Parathyroid adenoma (tissue), 2 donors: ENCODE data around the gene LTBP1.

Experiments
- H2AFZ ChIP-seq: fragments of 300-600 bp; sonication (generic); one replicate; pipeline ENCODE4 v1.7.0; 2017; ENCODE audit warnings: antibody characterized with exemption, mild to moderate bottlenecking
- H3K27ac ChIP-seq: fragments of 300-600 bp; sonication (generic); one replicate; pipeline ENCODE4 v1.7.0; 2017
- H3K27me3 ChIP-seq: fragments of 300-600 bp; sonication (generic); one replicate; pipeline ENCODE4 v1.7.0; 2017; ENCODE audit warnings: low read length; ENCODE audit not compliant: control insufficient read depth, insufficient read depth
- H3K36me3 ChIP-seq: fragments of 300-600 bp; sonication (generic); one replicate; pipeline ENCODE4 v1.7.0; 2017; ENCODE audit warnings: low read length; ENCODE audit not compliant: control insufficient read depth, insufficient read depth
- H3K4me1 ChIP-seq: fragments of 300-600 bp; sonication (generic); one replicate; pipeline ENCODE4 v1.7.0; 2017; ENCODE audit warnings: control low read depth
- H3K4me2 ChIP-seq: fragments of 300-600 bp; sonication (generic); one replicate; pipeline ENCODE4 v1.7.0; 2017; ENCODE audit warnings: low read length
- H3K4me3 ChIP-seq: fragments of 300-600 bp; sonication (generic); one replicate; pipeline ENCODE4 v1.7.0; 2017; ENCODE audit warnings: low read depth, low read length
- H3K79me2 ChIP-seq: fragments of 300-600 bp; sonication (generic); one replicate; pipeline ENCODE4 v1.7.0; 2017; ENCODE audit warnings: control low read depth
- H3K9ac ChIP-seq: fragments of 300-600 bp; sonication (generic); one replicate; pipeline ENCODE4 v1.7.0; 2017; ENCODE audit warnings: mild to moderate bottlenecking
- H3K9me3 ChIP-seq: fragments of 300-600 bp; sonication (generic); one replicate; pipeline ENCODE4 v1.7.0; 2017; ENCODE audit warnings: low read length; ENCODE audit not compliant: control insufficient read depth
- TF ChIP-seq, protein P1 (sequence below): fragments of 300-600 bp; sonication (generic); IDR thresholded peaks from one replicate; pipeline ENCODE4 v1.7.0; 2017; ENCODE audit warnings: antibody characterized with exemption, mild to moderate bottlenecking
- donor health status: primary hyperparathyroidism.

LTBP1 gene

DNA sequence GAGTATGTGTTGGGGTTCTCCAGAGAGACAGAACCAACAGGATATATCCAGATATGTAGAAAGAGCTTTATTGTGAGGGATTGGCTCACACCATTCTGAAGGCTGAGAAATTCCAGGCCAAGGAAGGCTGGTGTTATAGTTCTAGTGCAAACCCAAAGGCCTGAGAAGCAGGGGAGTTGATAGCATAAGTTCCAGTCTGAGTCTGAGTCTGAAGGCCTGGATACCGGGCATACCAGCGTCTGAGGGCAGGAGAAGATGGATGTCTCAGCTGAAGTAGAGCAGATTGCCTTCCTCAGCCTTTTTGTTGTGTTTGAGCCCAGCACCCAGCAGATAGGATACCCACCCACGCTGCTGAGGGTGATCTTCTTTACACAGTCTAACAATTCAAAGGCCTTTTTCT lies 318.0 kb downstream of the LTBP1 start:
- H3K9me3 ChIP-seq = no peaks in the 10 kb centered on the region
- H3K4me2 ChIP-seq = no peak overlapping the region
- no peak overlapping the region for H3K4me3 ChIP-seq
- H3K4me1 ChIP-seq = no peaks in the 10 kb centered on the region
- H3K9ac ChIP-seq = no peak overlapping the region
- no peaks in the 10 kb centered on the region for H3K36me3 ChIP-seq
- H3K27me3 ChIP-seq = no peaks in the 10 kb centered on the region
- H2AFZ ChIP-seq = no peak overlapping the region
- TF ChIP-seq, protein P1, sequence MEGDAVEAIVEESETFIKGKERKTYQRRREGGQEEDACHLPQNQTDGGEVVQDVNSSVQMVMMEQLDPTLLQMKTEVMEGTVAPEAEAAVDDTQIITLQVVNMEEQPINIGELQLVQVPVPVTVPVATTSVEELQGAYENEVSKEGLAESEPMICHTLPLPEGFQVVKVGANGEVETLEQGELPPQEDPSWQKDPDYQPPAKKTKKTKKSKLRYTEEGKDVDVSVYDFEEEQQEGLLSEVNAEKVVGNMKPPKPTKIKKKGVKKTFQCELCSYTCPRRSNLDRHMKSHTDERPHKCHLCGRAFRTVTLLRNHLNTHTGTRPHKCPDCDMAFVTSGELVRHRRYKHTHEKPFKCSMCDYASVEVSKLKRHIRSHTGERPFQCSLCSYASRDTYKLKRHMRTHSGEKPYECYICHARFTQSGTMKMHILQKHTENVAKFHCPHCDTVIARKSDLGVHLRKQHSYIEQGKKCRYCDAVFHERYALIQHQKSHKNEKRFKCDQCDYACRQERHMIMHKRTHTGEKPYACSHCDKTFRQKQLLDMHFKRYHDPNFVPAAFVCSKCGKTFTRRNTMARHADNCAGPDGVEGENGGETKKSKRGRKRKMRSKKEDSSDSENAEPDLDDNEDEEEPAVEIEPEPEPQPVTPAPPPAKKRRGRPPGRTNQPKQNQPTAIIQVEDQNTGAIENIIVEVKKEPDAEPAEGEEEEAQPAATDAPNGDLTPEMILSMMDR = no peak
- no peaks in the 10 kb centered on the region for H3K79me2 ChIP-seq
- H3K27ac ChIP-seq = no peak overlapping the region

DNA sequence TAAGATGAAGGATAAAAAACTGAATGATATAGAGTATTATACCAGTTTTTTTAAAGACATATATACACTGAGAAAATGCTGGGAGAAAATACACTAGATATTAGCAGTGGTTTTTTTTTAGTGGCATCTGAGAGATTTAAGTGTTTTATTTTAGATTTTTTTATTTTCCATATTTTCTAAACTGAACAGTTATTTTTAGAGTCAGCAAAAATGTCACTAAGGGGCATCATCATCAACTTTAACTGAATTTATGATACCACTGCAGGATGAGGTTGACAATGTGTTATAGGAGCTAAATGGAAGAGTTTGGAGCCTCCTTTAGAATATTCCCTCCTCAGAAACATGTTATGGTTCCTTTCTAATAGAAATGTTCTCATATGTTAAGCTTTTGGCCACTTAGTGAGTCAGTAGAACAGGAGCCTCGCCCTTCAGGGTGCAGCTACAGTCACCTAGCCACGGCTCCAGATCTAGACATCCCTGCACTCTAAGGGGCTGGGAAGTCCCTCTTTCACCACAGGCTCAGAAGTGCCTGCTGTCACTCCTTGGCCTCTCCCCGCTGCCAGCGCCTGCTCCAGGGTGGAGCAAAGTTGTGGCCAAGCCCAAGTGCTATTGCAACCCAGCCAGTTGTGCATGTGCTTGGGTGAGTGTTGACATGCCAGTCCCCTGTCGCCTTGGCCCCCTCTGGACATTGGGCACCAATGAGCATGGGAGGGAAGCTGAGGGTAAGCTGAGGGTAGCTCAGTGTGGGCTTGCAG lies 319.0 kb downstream of the LTBP1 start:
- H3K4me2 ChIP-seq = no peak overlapping the region
- TF ChIP-seq, protein P1 = no peak
- H3K79me2 ChIP-seq = no peaks in the 10 kb centered on the region
- H3K36me3 ChIP-seq = no peaks in the 10 kb centered on the region
- H3K9ac ChIP-seq = no peak overlapping the region
- no peak overlapping the region for H3K4me3 ChIP-seq
- H2AFZ ChIP-seq = no peak overlapping the region
- no peaks in the 10 kb centered on the region for H3K27me3 ChIP-seq
- H3K4me1 ChIP-seq = no peaks in the 10 kb centered on the region
- no peaks in the 10 kb centered on the region for H3K9me3 ChIP-seq
- H3K27ac ChIP-seq = no peak overlapping the region

DNA sequence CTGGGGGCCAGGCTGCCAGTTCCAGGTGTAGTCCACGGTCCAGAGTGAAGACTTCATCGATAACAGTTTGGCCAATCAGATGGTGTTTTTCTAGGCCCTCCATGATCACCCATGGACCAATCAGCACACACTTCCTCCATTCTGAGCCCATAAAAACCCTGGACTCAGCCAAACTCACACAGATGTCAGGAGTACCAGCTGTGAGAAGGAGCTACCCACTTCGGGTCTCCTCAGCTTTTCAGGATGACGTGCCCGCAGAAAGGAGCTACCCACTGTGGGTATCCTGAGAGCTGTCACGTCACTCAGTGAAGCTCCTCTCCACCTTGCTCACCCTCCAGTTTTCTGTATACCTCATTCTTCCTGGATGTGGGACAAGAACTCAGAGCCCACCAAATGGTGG lies 319.7 kb downstream of the LTBP1 start:
- H3K36me3 ChIP-seq = no peaks in the 10 kb centered on the region
- H3K9ac ChIP-seq = no peak overlapping the region
- TF ChIP-seq, protein P1 = no peak
- H2AFZ ChIP-seq = no peak overlapping the region
- no peak overlapping the region for H3K4me2 ChIP-seq
- H3K4me1 ChIP-seq = no peaks in the 10 kb centered on the region
- no peaks in the 10 kb centered on the region for H3K27me3 ChIP-seq
- no peaks in the 10 kb centered on the region for H3K9me3 ChIP-seq
- H3K79me2 ChIP-seq = no peaks in the 10 kb centered on the region
- H3K4me3 ChIP-seq = no peak overlapping the region
- no peak overlapping the region for H3K27ac ChIP-seq

DNA sequence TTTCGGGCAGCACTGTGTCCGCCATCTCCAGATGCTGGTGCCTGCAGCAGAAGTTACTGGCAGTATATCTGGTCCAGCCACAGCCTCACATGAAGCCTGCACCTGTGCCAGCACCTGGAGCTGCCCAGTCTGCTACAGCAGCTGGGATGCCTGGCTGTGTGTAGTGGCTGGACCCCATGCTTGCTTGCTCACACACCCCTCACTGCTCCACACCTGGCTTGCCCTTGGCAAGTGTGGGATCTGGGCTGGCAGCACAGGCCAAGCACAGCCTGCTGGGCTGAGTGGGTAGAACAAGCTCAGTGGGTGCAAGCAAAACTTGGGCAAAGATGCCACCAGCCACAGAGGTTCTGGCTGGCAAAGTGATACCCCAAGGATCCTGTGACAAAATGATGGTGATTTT lies 320.3 kb downstream of the LTBP1 start:
- Histone ChIP-seq H3K9ac (no peak overlapping the region), H3K9me3 (no peaks in the 10 kb centered on the region), H3K36me3 (no peaks in the 10 kb centered on the region), H3K79me2 (no peaks in the 10 kb centered on the region), H3K4me3 (no peak overlapping the region), H3K4me1 (no peaks in the 10 kb centered on the region), H3K4me2 (no peak overlapping the region), H3K27ac (no peak overlapping the region), H3K27me3 (no peaks in the 10 kb centered on the region), H2AFZ (no peak overlapping the region)
- TF ChIP-seq, protein P1 = no peak

DNA sequence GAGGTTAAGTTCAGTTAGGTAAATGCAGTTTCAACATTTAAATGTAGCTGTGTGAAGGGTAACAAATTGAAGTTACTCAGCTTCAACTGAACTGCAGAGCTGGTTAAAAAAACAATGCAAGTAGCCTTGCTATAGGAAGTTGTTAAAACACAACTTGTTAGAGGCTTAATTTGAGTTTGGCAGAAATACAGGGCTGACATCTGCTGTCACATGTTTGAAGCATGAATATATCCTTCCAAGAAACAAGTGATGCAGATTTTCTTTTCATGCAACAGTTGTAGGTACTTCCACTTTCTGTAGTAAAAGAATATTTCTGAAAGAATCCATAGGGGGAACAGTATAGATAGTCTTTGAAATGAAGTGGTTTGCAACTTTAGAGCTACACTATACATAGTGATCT lies 321.0 kb downstream of the LTBP1 start:
- no peak overlapping the region for H3K4me3 ChIP-seq
- H3K36me3 ChIP-seq = no peaks in the 10 kb centered on the region
- no peaks in the 10 kb centered on the region for H3K27me3 ChIP-seq
- TF ChIP-seq, protein P1 = no peak
- no peaks in the 10 kb centered on the region for H3K79me2 ChIP-seq
- H3K4me2 ChIP-seq = no peak overlapping the region
- H3K9me3 ChIP-seq = no peaks in the 10 kb centered on the region
- H3K27ac ChIP-seq = no peak overlapping the region
- H3K4me1 ChIP-seq = no peaks in the 10 kb centered on the region
- H3K9ac ChIP-seq = no peak overlapping the region
- no peak overlapping the region for H2AFZ ChIP-seq
